C4-2B (cell line): ENCODE measurements around the gene ARL6IP4.

Source experiments
- ZFX ChIP-seq: fragments of 450-650 bp; IDR thresholded peaks from 2 replicates; pipeline ENCODE4 v1.6.1; 2017
- TF ChIP-seq, protein P1 (sequence below): fragments of 450-650 bp; conservative IDR thresholded peaks from 2 replicates; pipeline ENCODE4 v1.5.1; 2017; ENCODE audit warnings: mild to moderate bottlenecking

DNA sequence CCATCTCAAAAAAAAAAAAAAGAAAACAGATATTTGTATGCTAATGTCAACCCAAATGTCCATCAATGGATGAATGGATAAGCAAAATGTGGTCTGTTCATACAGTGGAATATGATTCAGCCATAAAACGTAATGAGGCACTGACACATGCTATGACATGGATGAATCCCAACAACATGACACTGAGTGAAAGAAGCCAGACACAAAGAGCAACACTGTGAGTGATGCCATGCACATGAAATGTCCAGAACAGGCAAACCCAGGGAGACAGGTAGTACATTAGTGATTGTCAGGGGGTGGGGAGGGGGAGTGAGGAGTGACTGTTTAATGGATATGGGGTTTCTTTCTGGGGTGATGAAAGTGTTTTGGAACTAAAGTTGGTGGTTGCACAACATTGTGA lies 50.2 kb downstream of the ARL6IP4 start:
- TF ChIP-seq, protein P1, sequence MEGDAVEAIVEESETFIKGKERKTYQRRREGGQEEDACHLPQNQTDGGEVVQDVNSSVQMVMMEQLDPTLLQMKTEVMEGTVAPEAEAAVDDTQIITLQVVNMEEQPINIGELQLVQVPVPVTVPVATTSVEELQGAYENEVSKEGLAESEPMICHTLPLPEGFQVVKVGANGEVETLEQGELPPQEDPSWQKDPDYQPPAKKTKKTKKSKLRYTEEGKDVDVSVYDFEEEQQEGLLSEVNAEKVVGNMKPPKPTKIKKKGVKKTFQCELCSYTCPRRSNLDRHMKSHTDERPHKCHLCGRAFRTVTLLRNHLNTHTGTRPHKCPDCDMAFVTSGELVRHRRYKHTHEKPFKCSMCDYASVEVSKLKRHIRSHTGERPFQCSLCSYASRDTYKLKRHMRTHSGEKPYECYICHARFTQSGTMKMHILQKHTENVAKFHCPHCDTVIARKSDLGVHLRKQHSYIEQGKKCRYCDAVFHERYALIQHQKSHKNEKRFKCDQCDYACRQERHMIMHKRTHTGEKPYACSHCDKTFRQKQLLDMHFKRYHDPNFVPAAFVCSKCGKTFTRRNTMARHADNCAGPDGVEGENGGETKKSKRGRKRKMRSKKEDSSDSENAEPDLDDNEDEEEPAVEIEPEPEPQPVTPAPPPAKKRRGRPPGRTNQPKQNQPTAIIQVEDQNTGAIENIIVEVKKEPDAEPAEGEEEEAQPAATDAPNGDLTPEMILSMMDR, result no peak
- TF ChIP-seq ZFX, result no peak
